ENCODE measurements around the gene KCNH2.

- TF ChIP-seq EZH2 (IDR thresholded peaks at IDR 0.05; ENCODE audit: borderline replicate concordance, low read depth, low read length, poor library complexity, severe bottlenecking): no peak
- TF ChIP-seq, protein P1, sequence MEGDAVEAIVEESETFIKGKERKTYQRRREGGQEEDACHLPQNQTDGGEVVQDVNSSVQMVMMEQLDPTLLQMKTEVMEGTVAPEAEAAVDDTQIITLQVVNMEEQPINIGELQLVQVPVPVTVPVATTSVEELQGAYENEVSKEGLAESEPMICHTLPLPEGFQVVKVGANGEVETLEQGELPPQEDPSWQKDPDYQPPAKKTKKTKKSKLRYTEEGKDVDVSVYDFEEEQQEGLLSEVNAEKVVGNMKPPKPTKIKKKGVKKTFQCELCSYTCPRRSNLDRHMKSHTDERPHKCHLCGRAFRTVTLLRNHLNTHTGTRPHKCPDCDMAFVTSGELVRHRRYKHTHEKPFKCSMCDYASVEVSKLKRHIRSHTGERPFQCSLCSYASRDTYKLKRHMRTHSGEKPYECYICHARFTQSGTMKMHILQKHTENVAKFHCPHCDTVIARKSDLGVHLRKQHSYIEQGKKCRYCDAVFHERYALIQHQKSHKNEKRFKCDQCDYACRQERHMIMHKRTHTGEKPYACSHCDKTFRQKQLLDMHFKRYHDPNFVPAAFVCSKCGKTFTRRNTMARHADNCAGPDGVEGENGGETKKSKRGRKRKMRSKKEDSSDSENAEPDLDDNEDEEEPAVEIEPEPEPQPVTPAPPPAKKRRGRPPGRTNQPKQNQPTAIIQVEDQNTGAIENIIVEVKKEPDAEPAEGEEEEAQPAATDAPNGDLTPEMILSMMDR (conservative IDR thresholded peaks at IDR 0.05; ENCODE audit: low read depth, low read length): no peak
Measured at GRCh38 chr7:150914966-150915365, 63.2 kb downstream of the KCNH2 start.
